GM08714 (cell line): ENCODE data around the gene BRINP1.

Experiments used
- H3K4me3 ChIP-seq: fragments of 200-500 bp; sonication (Bioruptor generic); 2 replicates; pipeline ENCODE4 v1.5.1; 2014; ENCODE audit warnings: mild to moderate bottlenecking, low read length, inconsistent platforms
- ZNF274 ChIP-seq: IDR thresholded peaks from 2 replicates; pipeline ENCODE4 v1.6.1; 2012; ENCODE audit warnings: mild to moderate bottlenecking, low read depth, low read length

Gene BRINP1

GRCh38 chr9:119167267-119167666, 202.0 kb downstream of the BRINP1 start:
- no peak overlapping the region for H3K4me3 ChIP-seq

GRCh38 chr9:119166096-119166495, 203.1 kb downstream of the BRINP1 start:
- TF ChIP-seq ZNF274, result no peak
- no peak overlapping the region for H3K4me3 ChIP-seq

More at GRCh38 chr9:119167267-119167666, 202.0 kb downstream of the BRINP1 start:
- TF ChIP-seq ZNF274, result no peak

- TF ChIP-seq ZNF274, result no peak
- no peak overlapping the region for H3K4me3 ChIP-seq
Measured at GRCh38 chr9:119165131-119165530, 204.1 kb downstream of the BRINP1 start.

GRCh38 chr9:119164716-119165115, 204.5 kb downstream of the BRINP1 start:
- H3K4me3 ChIP-seq, result no peak overlapping the region
- no peak for TF ChIP-seq ZNF274

- TF ChIP-seq ZNF274, result no peak
- no peak overlapping the region for H3K4me3 ChIP-seq
Measured at GRCh38 chr9:119160551-119160950, 208.7 kb downstream of the BRINP1 start.

- no peak overlapping the region for H3K4me3 ChIP-seq
- TF ChIP-seq ZNF274, result no peak
Measured at GRCh38 chr9:119159386-119159785, 209.8 kb downstream of the BRINP1 start.

GRCh38 chr9:119157196-119157595, 212.0 kb downstream of the BRINP1 start:
- TF ChIP-seq ZNF274, result no peak
- no peak overlapping the region for H3K4me3 ChIP-seq

GRCh38 chr9:119156354-119156753, 212.9 kb downstream of the BRINP1 start:
- H3K4me3 ChIP-seq, result no peak overlapping the region
- TF ChIP-seq ZNF274, result no peak

- no peak for TF ChIP-seq ZNF274
- no peak overlapping the region for H3K4me3 ChIP-seq
Measured at GRCh38 chr9:119154527-119154926, 214.7 kb downstream of the BRINP1 start.

GRCh38 chr9:119153402-119153801, 215.8 kb downstream of the BRINP1 start:
- H3K4me3 ChIP-seq, result no peak overlapping the region

GRCh38 chr9:119148855-119149254, 220.4 kb downstream of the BRINP1 start:
- H3K4me3 ChIP-seq, result no peak overlapping the region
- TF ChIP-seq ZNF274, result no peak

More at GRCh38 chr9:119153402-119153801, 215.8 kb downstream of the BRINP1 start:
- TF ChIP-seq ZNF274, result no peak

GRCh38 chr9:119137479-119137878, 231.8 kb downstream of the BRINP1 start:
- H3K4me3 ChIP-seq, result no peak overlapping the region
- TF ChIP-seq ZNF274, result no peak

GRCh38 chr9:119126040-119126439, 243.2 kb downstream of the BRINP1 start:
- TF ChIP-seq ZNF274, result no peak

GRCh38 chr9:119121899-119122298, 247.3 kb downstream of the BRINP1 start:
- H3K4me3 ChIP-seq, result no peak overlapping the region
- TF ChIP-seq ZNF274, result no peak

More at GRCh38 chr9:119126040-119126439, 243.2 kb downstream of the BRINP1 start:
- H3K4me3 ChIP-seq, result no peak overlapping the region

- no peak for TF ChIP-seq ZNF274
- no peak overlapping the region for H3K4me3 ChIP-seq
Measured at GRCh38 chr9:119117409-119117808, 251.8 kb downstream of the BRINP1 start.
